Testis (tissue), 2 donors: ENCODE measurements around the gene PERP.

Source experiments
- POLR2A ChIP-seq: fragments of 450-650 bp; IDR thresholded peaks from one replicate; pipeline ENCODE4 v1.6.1; 2017; ENCODE audit warnings: antibody characterized with exemption, mild to moderate bottlenecking, moderate library complexity
- TF ChIP-seq, protein P1 (sequence below), 3 experiments: fragments of 450-650 bp in 2 of 3; fragments of 200-600 bp in 1 of 3; sonication (generic) in 1 of 3; IDR thresholded peaks; one replicate each; pipeline ENCODE4 v1.5.1; 2016 to 2019; ENCODE audit warnings: antibody characterized with exemption in 3 of 3, mild to moderate bottlenecking in 2 of 3, moderate library complexity in 1 of 3

DNA sequence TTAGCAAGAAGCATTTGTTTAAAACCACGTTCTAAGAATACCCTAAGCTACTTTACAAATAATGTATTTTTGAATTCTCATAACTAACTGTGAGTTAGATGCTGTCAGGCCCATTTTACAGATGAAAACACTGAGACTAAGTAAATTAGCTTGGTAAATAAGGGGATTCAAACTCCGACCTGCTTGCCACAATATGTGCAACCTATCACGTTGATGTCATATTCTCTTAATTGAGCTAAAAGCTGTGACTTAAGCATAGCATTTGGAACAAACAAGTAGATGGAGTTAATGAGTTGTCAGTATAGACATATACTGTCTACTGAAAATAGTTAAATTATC is 9.4 kb upstream of the PERP start:
- TF ChIP-seq POLR2A: no peak
- TF ChIP-seq, protein P1, sequence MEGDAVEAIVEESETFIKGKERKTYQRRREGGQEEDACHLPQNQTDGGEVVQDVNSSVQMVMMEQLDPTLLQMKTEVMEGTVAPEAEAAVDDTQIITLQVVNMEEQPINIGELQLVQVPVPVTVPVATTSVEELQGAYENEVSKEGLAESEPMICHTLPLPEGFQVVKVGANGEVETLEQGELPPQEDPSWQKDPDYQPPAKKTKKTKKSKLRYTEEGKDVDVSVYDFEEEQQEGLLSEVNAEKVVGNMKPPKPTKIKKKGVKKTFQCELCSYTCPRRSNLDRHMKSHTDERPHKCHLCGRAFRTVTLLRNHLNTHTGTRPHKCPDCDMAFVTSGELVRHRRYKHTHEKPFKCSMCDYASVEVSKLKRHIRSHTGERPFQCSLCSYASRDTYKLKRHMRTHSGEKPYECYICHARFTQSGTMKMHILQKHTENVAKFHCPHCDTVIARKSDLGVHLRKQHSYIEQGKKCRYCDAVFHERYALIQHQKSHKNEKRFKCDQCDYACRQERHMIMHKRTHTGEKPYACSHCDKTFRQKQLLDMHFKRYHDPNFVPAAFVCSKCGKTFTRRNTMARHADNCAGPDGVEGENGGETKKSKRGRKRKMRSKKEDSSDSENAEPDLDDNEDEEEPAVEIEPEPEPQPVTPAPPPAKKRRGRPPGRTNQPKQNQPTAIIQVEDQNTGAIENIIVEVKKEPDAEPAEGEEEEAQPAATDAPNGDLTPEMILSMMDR (IDR thresholded peaks at IDR 0.05): no peak
